ENCODE measurements around the gene ADAMTS12.

Gene ADAMTS12

GRCh38 chr5:33725806-33726205 lies 166.0 kb downstream of the ADAMTS12 start:
- Histone ChIP-seq H3K79me2 (no peaks in the 10 kb centered on the region), H3K27ac (no peak overlapping the region), H3K4me3 (ENCODE audit: low read depth, low read length) (no peak overlapping the region), H3K4me2 (ENCODE audit: low read length) (no peak overlapping the region), H2AFZ (no peak overlapping the region), H3K36me3 (ENCODE audit: control insufficient read depth, insufficient read depth, low read length) (no peaks in the 10 kb centered on the region), H3K9ac (no peak overlapping the region), H3K9me3 (ENCODE audit: control insufficient read depth, low read length) (no peaks in the 10 kb centered on the region), H3K27me3 (ENCODE audit: control insufficient read depth, insufficient read depth, low read length) (no peaks in the 10 kb centered on the region), H3K4me1 (no peaks in the 10 kb centered on the region)
- TF ChIP-seq CTCF (IDR thresholded peaks at IDR 0.05): no peak

- no peak for TF ChIP-seq CTCF (IDR thresholded peaks at IDR 0.05)
- Histone ChIP-seq H3K27me3 (ENCODE audit: control insufficient read depth, insufficient read depth, low read length) (no peaks in the 10 kb centered on the region), H3K27ac (no peak overlapping the region), H3K9me3 (ENCODE audit: control insufficient read depth, low read length) (no peaks in the 10 kb centered on the region), H3K4me2 (ENCODE audit: low read length) (no peak overlapping the region), H3K36me3 (ENCODE audit: control insufficient read depth, insufficient read depth, low read length) (no peaks in the 10 kb centered on the region), H3K9ac (no peak overlapping the region), H3K79me2 (no peaks in the 10 kb centered on the region), H3K4me3 (ENCODE audit: low read depth, low read length) (no peak overlapping the region), H3K4me1 (no peaks in the 10 kb centered on the region), H2AFZ (no peak overlapping the region)
These were observed 170.1 kb downstream of the ADAMTS12 start for GRCh38 chr5:33721491-33722200.

- Histone ChIP-seq H3K4me1 (no peaks in the 10 kb centered on the region), H3K27me3 (ENCODE audit: control insufficient read depth, insufficient read depth, low read length) (no peaks in the 10 kb centered on the region)
These were observed 171.6 kb downstream of the ADAMTS12 start for GRCh38 chr5:33720176-33720575.

GRCh38 chr5:33719769-33720168 lies 172.0 kb downstream of the ADAMTS12 start:
- no peak overlapping the region for H3K4me2 ChIP-seq (ENCODE audit: low read length)

More at GRCh38 chr5:33720176-33720575, 171.6 kb downstream of the ADAMTS12 start:
- Histone ChIP-seq H3K79me2 (no peaks in the 10 kb centered on the region), H3K4me2 (ENCODE audit: low read length) (no peak overlapping the region), H3K4me3 (ENCODE audit: low read depth, low read length) (no peak overlapping the region), H3K36me3 (ENCODE audit: control insufficient read depth, insufficient read depth, low read length) (no peaks in the 10 kb centered on the region), H3K9ac (no peak overlapping the region), H3K27ac (no peak overlapping the region), H2AFZ (no peak overlapping the region), H3K9me3 (ENCODE audit: control insufficient read depth, low read length) (no peaks in the 10 kb centered on the region)
- TF ChIP-seq CTCF (IDR thresholded peaks at IDR 0.05): no peak

More at GRCh38 chr5:33719769-33720168, 172.0 kb downstream of the ADAMTS12 start:
- Histone ChIP-seq H3K27ac (no peak overlapping the region), H2AFZ (no peak overlapping the region), H3K4me1 (no peaks in the 10 kb centered on the region), H3K36me3 (ENCODE audit: control insufficient read depth, insufficient read depth, low read length) (no peaks in the 10 kb centered on the region), H3K79me2 (no peaks in the 10 kb centered on the region), H3K27me3 (ENCODE audit: control insufficient read depth, insufficient read depth, low read length) (no peaks in the 10 kb centered on the region), H3K4me3 (ENCODE audit: low read depth, low read length) (no peak overlapping the region), H3K9me3 (ENCODE audit: control insufficient read depth, low read length) (no peaks in the 10 kb centered on the region), H3K9ac (no peak overlapping the region)
- no peak for TF ChIP-seq CTCF (IDR thresholded peaks at IDR 0.05)
